22Rv1 (cell line): ENCODE measurements around the gene FASLG.

ENCODE experiments used
- CTCF ChIP-seq: fragments of 450-650 bp; IDR thresholded peaks from 2 replicates; pipeline ENCODE4 v1.5.1; 2017; ENCODE audit warnings: mild to moderate bottlenecking
- ZFX ChIP-seq: fragments of 450-650 bp; IDR thresholded peaks from 2 replicates; pipeline ENCODE4 v1.6.1; 2017; ENCODE audit warnings: antibody characterized with exemption, borderline replicate concordance

DNA sequence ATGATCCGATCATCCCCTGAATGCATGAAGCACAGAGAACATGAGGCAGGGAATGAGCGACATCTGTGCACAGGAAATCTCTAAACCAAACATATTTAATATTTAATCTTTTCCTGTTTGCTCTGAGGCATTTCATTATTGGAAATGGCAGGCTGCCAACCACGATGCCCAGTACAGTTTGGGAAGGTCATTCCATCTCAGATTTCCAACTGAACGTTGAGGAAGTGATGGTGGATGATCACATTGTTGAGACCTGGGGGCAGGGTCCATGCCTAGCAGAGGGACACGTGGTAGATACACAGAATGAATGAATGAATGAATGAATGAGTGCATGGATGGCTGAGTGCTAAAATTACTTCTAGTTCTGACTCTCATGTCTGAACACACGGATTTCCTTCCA lies 15.9 kb upstream of the FASLG start:
- TF ChIP-seq CTCF (no peak), ZFX (no peak)
